ENCODE results near the gene THYN1. TPM values are rescaled to one million over a fixed set of nuclear protein-coding genes. Genes with fewer than 3 reads are reported as not detected.

THYN1 gene
- polyA plus RNA-seq, 3 donors, result 36.4 to 65.7 (median 57.6) TPM

DNA sequence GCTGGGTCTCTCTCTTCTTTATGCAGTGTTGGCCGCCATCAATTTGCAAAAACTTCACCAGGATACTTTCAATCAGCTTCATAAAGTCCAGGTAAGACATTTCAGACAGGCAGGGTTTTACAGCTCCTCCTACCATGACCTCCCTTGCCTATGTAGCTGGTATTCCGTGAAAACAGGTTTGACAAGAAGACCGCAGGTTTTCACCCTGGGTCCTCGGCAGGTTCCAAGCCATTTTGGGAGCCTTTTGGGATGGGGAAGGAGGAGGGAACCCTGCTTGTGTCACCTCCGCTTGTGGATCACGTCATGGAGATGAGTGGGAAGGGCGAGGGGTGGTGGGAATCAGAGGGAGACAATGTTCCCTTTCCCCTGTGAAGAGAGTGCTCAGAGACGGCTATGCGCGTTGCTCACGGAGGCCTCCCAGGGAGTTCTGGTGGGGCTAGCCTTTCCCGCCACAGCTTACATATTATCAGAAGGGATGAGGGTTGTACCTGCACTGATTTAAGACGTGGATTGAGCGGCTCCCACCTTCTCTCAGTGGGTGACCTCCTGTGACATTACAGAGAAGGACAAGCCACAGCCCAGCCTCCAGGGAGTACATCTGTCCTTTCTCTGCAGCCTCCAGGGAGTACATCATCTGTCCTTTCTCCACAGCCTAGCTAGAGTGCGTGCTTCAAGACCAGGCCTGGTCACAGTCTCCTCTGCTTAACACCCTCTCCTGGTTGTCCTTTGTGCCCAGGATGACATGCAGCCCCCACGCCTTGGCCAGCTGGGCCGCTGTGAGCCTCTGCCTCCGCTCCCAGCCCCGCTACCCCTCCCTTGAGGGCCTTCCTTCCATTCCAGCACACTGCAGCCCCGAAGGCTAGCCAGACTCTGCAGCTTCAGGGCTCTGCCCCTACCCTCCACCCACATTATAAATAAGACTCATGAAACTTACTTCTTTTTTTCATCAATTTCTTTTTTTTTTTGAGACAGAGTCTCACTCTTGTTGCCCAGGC, 40.3 kb upstream of the THYN1 start:
- no peak overlapping the region for H3K27ac ChIP-seq (ENCODE audit: low read depth in 1 of 2, low read length in 2 of 2)
- TF ChIP-seq, protein P1, sequence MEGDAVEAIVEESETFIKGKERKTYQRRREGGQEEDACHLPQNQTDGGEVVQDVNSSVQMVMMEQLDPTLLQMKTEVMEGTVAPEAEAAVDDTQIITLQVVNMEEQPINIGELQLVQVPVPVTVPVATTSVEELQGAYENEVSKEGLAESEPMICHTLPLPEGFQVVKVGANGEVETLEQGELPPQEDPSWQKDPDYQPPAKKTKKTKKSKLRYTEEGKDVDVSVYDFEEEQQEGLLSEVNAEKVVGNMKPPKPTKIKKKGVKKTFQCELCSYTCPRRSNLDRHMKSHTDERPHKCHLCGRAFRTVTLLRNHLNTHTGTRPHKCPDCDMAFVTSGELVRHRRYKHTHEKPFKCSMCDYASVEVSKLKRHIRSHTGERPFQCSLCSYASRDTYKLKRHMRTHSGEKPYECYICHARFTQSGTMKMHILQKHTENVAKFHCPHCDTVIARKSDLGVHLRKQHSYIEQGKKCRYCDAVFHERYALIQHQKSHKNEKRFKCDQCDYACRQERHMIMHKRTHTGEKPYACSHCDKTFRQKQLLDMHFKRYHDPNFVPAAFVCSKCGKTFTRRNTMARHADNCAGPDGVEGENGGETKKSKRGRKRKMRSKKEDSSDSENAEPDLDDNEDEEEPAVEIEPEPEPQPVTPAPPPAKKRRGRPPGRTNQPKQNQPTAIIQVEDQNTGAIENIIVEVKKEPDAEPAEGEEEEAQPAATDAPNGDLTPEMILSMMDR (IDR thresholded peaks at IDR 0.05), result no peak
- H3K9ac ChIP-seq (ENCODE audit: insufficient read depth, low read length, poor library complexity, severe bottlenecking), result no peak overlapping the region
- H2AFZ ChIP-seq (ENCODE audit: insufficient read depth, low read depth, low read length, poor library complexity, severe bottlenecking), result no peak overlapping the region
- WGBS (ENCODE audit: insufficient coverage), result 88% methylated on average over 10 of the region's 20 CpGs
- no peaks in the 10 kb centered on the region for H3K9me3 ChIP-seq (replicated peaks in 1 of 2; ENCODE audit: control insufficient read depth in 1 of 2, insufficient read depth in 1 of 2, low read length in 2 of 2)
- Mint-ChIP-seq H3K4me3 (no peak overlapping the region), H3K36me3 (no peaks in the 10 kb centered on the region), H3K9me3 (peaks cover 0 to 3% (median 0%) of the 10 kb centered on the region in 7 donors), H3K27ac (no peak overlapping the region), H3K4me1 (no peaks in the 10 kb centered on the region), H3K27me3 (ENCODE audit: low read depth in 3 of 3) (peaks cover 8 to 27% (median 14%) of the 10 kb centered on the region in 3 donors)
- H3K4me3 ChIP-seq (replicated peaks in 1 of 3; ENCODE audit: low read depth in 2 of 3, low read length in 3 of 3), result no peak overlapping the region
- H3K4me2 ChIP-seq (replicated peaks; ENCODE audit: extremely low read depth, low read length, poor library complexity, severe bottlenecking), result no peak overlapping the region
- no peaks in the 10 kb centered on the region for H4K20me1 ChIP-seq (ENCODE audit: insufficient read depth, low read length)
- DNase-seq, result no peak
- intact Hi-C loops (cut with micrococcal nuclease), result no loop called here
- H3K27me3 ChIP-seq (ENCODE audit: control insufficient read depth in 2 of 2, insufficient read depth in 2 of 2, low read length in 2 of 2), result no peaks in the 10 kb centered on the region
- H3K4me1 ChIP-seq (ENCODE audit: control insufficient read depth in 1 of 2, insufficient read depth in 2 of 2, low read length in 2 of 2), result no peaks in the 10 kb centered on the region
- H3K36me3 ChIP-seq (replicated peaks in 1 of 2; ENCODE audit: control insufficient read depth in 1 of 2, insufficient read depth in 2 of 2, low read length in 2 of 2), result no peaks in the 10 kb centered on the region
- H3K79me2 ChIP-seq (ENCODE audit: insufficient read depth, low read length), result no peaks in the 10 kb centered on the region

DNA sequence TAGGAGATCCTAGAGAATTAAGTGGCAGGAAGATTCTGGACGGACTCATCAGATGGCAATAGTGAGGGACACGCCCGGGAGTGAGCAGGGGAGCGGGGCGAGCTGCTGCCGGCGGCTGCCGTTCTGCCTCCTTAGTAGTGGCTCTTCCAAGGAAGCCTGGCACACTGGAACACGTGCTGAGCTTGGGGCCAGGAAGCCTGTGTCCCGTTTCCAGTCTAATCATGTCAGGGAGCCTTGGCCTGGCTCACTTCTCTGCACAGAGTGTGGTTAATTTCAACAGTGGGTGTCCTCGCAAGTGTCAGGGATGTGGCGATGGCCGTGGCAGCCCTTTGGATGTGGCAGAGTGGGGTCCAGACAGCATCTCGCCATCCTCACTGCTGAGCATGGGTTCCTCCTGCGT, 39.5 kb upstream of the THYN1 start:
- no peaks in the 10 kb centered on the region for H3K4me1 Mint-ChIP-seq
- intact Hi-C loops (cut with micrococcal nuclease), result no loop called here
- no peaks in the 10 kb centered on the region for H4K20me1 ChIP-seq (ENCODE audit: insufficient read depth, low read length)

More for the DNA sequence above, 39.5 kb upstream of the THYN1 start:
- H2AFZ ChIP-seq (ENCODE audit: insufficient read depth, low read depth, low read length, poor library complexity, severe bottlenecking), result no peak overlapping the region
- H3K9me3 Mint-ChIP-seq, result peaks cover 0 to 3% (median 0%) of the 10 kb centered on the region in 7 donors
- no peaks in the 10 kb centered on the region for H3K36me3 Mint-ChIP-seq
- no peak overlapping the region for H3K4me3 ChIP-seq (replicated peaks in 1 of 3; ENCODE audit: low read depth in 2 of 3, low read length in 3 of 3)
- peaks cover 8 to 28% (median 16%) of the 10 kb centered on the region in 3 donors for H3K27me3 Mint-ChIP-seq (ENCODE audit: low read depth in 3 of 3)
- H3K79me2 ChIP-seq (ENCODE audit: insufficient read depth, low read length), result no peaks in the 10 kb centered on the region
- H3K9ac ChIP-seq (ENCODE audit: insufficient read depth, low read length, poor library complexity, severe bottlenecking), result no peak overlapping the region
- no peak for DNase-seq
- H3K27me3 ChIP-seq (ENCODE audit: control insufficient read depth in 2 of 2, insufficient read depth in 2 of 2, low read length in 2 of 2), result peaks cover 0 to under 1% of the 10 kb centered on the region in 2 donors
- H3K27ac ChIP-seq (ENCODE audit: low read depth in 1 of 2, low read length in 2 of 2), result no peak overlapping the region
- no peak overlapping the region for H3K4me2 ChIP-seq (replicated peaks; ENCODE audit: extremely low read depth, low read length, poor library complexity, severe bottlenecking)
- H3K27ac Mint-ChIP-seq, result no peak overlapping the region
- H3K4me3 Mint-ChIP-seq, result no peak overlapping the region
- H3K9me3 ChIP-seq (replicated peaks in 1 of 2; ENCODE audit: control insufficient read depth in 1 of 2, insufficient read depth in 1 of 2, low read length in 2 of 2), result no peaks in the 10 kb centered on the region
- TF ChIP-seq, protein P1 (IDR thresholded peaks at IDR 0.05), result no peak
- H3K4me1 ChIP-seq (ENCODE audit: control insufficient read depth in 1 of 2, insufficient read depth in 2 of 2, low read length in 2 of 2), result no peaks in the 10 kb centered on the region
- 93% methylated on average over 13 of the region's 15 CpGs for WGBS (ENCODE audit: insufficient coverage)
- no peaks in the 10 kb centered on the region for H3K36me3 ChIP-seq (replicated peaks in 1 of 2; ENCODE audit: control insufficient read depth in 1 of 2, insufficient read depth in 2 of 2, low read length in 2 of 2)
